DMS53 treated with DMSO at 0.1 percent for 48 hours (cell line): ENCODE data around the gene MED20.

Experiments
- DNase-seq: peaks from one replicate; lab custom pipeline; 2025; ENCODE audit not compliant: unreplicated experiment; lab: John Stamatoyannopoulos, UW

Gene MED20

GRCh38 chr6:41859356-41859755, 61.6 kb downstream of the MED20 start:
- no peak for DNase-seq

- DNase-seq, result no peak
Observed at GRCh38 chr6:41858703-41859102, 62.2 kb downstream of the MED20 start.
